Measurements from ENCODE around the gene TAF6.

DNA sequence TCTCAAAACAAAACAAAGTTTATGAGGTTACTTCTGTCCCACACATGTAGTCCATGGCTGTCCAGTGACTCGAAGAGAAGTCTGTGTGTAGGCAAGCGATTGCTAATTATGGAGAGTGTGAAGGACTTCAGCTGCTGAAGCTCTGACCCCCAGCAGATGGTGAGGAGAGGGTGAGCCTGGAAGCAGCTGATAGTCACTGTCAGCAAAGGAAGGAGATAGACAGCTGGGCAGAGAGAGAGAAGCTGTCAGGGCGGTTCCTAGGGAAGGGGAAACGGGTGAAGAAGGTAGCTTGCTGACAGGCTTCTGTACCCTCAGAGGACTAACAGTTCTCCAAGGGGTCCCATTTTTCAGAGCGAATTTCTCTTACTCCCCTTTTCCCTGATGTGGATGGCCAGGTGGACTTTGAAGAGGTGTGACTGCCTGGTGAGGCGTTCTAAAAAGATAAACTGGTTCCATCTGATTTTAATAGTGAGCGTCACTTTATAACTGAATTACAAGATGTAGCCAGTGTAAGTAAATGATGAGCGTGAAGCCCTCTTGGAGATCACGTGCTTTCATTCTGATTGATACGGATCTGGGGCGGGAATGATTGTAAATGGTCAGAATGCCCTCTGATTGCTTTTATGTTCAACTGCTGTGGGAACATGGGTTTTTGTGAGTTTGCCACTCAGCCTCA lies 57.5 kb downstream of the TAF6 start:
- TF ChIP-seq, protein P1, sequence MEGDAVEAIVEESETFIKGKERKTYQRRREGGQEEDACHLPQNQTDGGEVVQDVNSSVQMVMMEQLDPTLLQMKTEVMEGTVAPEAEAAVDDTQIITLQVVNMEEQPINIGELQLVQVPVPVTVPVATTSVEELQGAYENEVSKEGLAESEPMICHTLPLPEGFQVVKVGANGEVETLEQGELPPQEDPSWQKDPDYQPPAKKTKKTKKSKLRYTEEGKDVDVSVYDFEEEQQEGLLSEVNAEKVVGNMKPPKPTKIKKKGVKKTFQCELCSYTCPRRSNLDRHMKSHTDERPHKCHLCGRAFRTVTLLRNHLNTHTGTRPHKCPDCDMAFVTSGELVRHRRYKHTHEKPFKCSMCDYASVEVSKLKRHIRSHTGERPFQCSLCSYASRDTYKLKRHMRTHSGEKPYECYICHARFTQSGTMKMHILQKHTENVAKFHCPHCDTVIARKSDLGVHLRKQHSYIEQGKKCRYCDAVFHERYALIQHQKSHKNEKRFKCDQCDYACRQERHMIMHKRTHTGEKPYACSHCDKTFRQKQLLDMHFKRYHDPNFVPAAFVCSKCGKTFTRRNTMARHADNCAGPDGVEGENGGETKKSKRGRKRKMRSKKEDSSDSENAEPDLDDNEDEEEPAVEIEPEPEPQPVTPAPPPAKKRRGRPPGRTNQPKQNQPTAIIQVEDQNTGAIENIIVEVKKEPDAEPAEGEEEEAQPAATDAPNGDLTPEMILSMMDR (IDR thresholded peaks at IDR 0.05 in 8 of 11, conservative IDR thresholded peaks at IDR 0.05 in 3 of 11) = no peak
- TF ChIP-seq POLR2AphosphoS5 (IDR thresholded peaks at IDR 0.05) = no peak

All from spleen (tissue), 7 donors.